Measurements from ENCODE around the gene STRA8. TPM values are rescaled to one million over a fixed set of nuclear protein-coding genes. Genes with fewer than 3 reads are reported as not detected.
"Not testable (repeated sequence)": the region's sequence is repeated elsewhere in the genome, so short reads cannot be mapped to it uniquely, and the experiment has no call there.

Gene STRA8
- total and polyA plus RNA-seq, 4 donors = not detected

DNA sequence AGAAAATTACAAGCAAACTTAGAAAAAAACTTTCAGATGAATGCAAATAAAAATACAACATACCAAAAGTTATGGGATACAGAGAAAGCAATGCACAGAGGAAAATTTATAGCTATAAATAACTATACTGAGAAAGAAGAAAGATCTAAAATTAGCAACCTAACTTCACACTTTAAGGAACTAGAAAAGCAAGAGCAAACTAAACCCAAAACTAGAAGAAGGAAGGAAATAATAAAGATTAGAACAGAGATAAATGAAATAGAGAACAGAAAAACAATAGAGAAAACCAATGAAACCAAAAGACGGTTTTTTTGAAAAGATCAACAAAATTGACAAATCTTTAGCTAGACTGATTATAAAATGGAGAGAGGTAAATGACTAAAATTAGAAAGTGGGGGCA, 9.6 kb upstream of the STRA8 start:
- TF ChIP-seq, protein P1, sequence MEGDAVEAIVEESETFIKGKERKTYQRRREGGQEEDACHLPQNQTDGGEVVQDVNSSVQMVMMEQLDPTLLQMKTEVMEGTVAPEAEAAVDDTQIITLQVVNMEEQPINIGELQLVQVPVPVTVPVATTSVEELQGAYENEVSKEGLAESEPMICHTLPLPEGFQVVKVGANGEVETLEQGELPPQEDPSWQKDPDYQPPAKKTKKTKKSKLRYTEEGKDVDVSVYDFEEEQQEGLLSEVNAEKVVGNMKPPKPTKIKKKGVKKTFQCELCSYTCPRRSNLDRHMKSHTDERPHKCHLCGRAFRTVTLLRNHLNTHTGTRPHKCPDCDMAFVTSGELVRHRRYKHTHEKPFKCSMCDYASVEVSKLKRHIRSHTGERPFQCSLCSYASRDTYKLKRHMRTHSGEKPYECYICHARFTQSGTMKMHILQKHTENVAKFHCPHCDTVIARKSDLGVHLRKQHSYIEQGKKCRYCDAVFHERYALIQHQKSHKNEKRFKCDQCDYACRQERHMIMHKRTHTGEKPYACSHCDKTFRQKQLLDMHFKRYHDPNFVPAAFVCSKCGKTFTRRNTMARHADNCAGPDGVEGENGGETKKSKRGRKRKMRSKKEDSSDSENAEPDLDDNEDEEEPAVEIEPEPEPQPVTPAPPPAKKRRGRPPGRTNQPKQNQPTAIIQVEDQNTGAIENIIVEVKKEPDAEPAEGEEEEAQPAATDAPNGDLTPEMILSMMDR (IDR thresholded peaks at IDR 0.05; ENCODE audit: control extremely low read depth, extremely low read depth) = no peak
- Histone ChIP-seq H3K27me3 (ENCODE audit: control insufficient read depth in 3 of 3, insufficient read depth in 3 of 3, low read length in 2 of 3) (no peaks in the 10 kb centered on the region), H3K4me3 (no peak overlapping the region), H3K36me3 (ENCODE audit: control insufficient read depth in 4 of 4, insufficient read depth in 4 of 4, low read length in 4 of 4) (no peaks in the 10 kb centered on the region), H3K9ac (ENCODE audit: insufficient read depth in 1 of 2, low read length in 2 of 2) (no peak overlapping the region), H3K27ac (ENCODE audit: low read depth in 1 of 2, low read length in 1 of 2) (no peak overlapping the region), H3K4me1 (ENCODE audit: control insufficient read depth in 5 of 5, insufficient read depth in 5 of 5, low read length in 5 of 5) (no peaks in the 10 kb centered on the region), H3K9me3 (ENCODE audit: control insufficient read depth in 4 of 4, insufficient read depth in 3 of 4, low read length in 3 of 4) (no peaks in the 10 kb centered on the region)
- DNase-seq = no peak
- ATAC-seq (ENCODE audit: insufficient read depth, low FRiP score) = no peak
- WGBS, 2 donors = 31 to 32% methylated on average over 1 of the region's 1 CpG

DNA sequence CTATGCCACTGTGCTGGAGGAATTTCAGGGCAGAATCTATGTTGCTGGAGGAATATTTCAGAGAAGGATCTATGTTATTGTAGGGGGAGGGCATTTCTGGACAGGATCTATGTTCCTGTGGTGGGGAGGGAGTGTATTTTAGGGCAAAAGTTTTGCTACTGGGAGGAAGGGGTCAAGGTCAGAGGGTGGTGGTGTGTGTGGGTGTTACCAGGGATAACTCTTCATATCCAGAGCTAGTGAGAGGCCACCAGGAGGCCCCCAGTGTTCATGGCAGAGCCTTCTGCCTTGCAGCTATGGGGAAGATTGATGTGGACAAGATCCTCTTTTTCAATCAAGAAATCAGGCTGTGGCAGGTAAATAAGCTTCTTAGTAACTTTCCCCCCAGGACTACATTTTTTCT, 2.0 kb upstream of the STRA8 start:
- ATAC-seq (ENCODE audit: insufficient read depth, low FRiP score) (no peak), DNase-seq (no peak)
- Histone ChIP-seq H3K9ac (ENCODE audit: insufficient read depth in 1 of 2, low read length in 2 of 2) (no peak overlapping the region), H3K4me1 (ENCODE audit: control insufficient read depth in 5 of 5, insufficient read depth in 5 of 5, low read length in 5 of 5) (no peaks in the 10 kb centered on the region), H3K27me3 (ENCODE audit: control insufficient read depth in 3 of 3, insufficient read depth in 3 of 3, low read length in 2 of 3) (no peaks in the 10 kb centered on the region), H3K27ac (ENCODE audit: low read depth in 1 of 2, low read length in 1 of 2) (no peak overlapping the region), H3K9me3 (ENCODE audit: control insufficient read depth in 4 of 4, insufficient read depth in 3 of 4, low read length in 3 of 4) (no peaks in the 10 kb centered on the region), H3K36me3 (ENCODE audit: control insufficient read depth in 4 of 4, insufficient read depth in 4 of 4, low read length in 4 of 4) (no peaks in the 10 kb centered on the region), H3K4me3 (no peak overlapping the region)
- TF ChIP-seq, protein P1 (IDR thresholded peaks at IDR 0.05; ENCODE audit: control extremely low read depth, extremely low read depth) = no peak

DNA sequence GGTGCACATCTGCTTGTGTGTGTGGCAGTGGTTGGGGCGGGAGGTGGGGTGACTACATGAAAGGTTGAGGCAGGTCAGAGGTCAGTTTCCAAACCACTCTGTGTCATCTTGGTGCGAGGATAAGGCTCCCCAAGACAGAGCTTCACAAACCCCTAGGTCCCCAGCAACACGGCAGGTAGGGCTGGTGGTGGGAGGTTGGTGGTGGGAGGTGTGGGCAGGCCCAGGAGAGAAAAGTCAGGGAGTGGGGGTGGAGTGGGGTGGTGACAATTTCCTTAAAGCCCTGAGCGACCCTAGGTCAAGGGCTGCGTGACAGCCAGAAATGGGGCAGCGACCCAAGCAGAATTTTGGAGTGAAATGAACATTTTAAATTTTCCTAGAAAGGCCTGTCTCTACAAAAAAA, 1.6 kb upstream of the STRA8 start:
- no peaks in the 10 kb centered on the region for H3K36me3 ChIP-seq (ENCODE audit: control insufficient read depth in 4 of 4, insufficient read depth in 4 of 4, low read length in 4 of 4)
- DNase-seq (no peak), ATAC-seq (ENCODE audit: insufficient read depth, low FRiP score) (no peak)
- no peaks in the 10 kb centered on the region for H3K4me1 ChIP-seq (ENCODE audit: control insufficient read depth in 5 of 5, insufficient read depth in 5 of 5, low read length in 5 of 5)
- WGBS, 2 donors = 95% methylated on average over 6 of the region's 6 CpGs
- no peaks in the 10 kb centered on the region for H3K9me3 ChIP-seq (ENCODE audit: control insufficient read depth in 4 of 4, insufficient read depth in 3 of 4, low read length in 3 of 4)
- H3K27me3 ChIP-seq (ENCODE audit: control insufficient read depth in 3 of 3, insufficient read depth in 3 of 3, low read length in 2 of 3) = no peaks in the 10 kb centered on the region
- no peak overlapping the region for H3K4me3 ChIP-seq
- H3K27ac ChIP-seq (ENCODE audit: low read depth in 1 of 2, low read length in 1 of 2) = no peak overlapping the region
- no peak overlapping the region for H3K9ac ChIP-seq (ENCODE audit: insufficient read depth in 1 of 2, low read length in 2 of 2)
- TF ChIP-seq, protein P1 (IDR thresholded peaks at IDR 0.05; ENCODE audit: control extremely low read depth, extremely low read depth) = no peak

DNA sequence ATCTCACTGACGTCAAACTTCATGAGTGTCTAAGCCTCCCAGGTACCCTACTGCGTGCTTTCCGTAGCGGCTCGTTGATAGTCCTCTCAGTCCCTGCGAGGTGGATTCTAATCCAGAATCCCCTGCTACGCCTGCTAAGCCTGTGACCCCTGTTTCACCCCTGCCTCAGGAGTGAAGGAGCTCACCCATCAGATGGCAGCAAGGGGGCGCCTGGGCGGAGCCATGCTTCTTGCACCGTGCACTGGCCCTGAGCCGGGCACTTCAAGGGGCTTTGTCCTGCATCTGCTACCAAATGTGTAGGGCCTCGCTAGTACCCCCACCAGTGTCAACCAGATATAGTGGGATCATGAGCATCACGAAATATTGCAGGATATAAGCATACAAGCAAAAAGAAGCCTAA, 918 bp upstream of the STRA8 start:
- TF ChIP-seq, protein P1 (IDR thresholded peaks at IDR 0.05; ENCODE audit: control extremely low read depth, extremely low read depth) = no peak
- 90 to 91% methylated on average over 13 of the region's 13 CpGs for WGBS, 2 donors
- H3K4me1 ChIP-seq (ENCODE audit: control insufficient read depth in 5 of 5, insufficient read depth in 5 of 5, low read length in 5 of 5) = no peaks in the 10 kb centered on the region
- no peaks in the 10 kb centered on the region for H3K36me3 ChIP-seq (ENCODE audit: control insufficient read depth in 4 of 4, insufficient read depth in 4 of 4, low read length in 4 of 4)
- H3K9ac ChIP-seq (ENCODE audit: insufficient read depth in 1 of 2, low read length in 2 of 2) = no peak overlapping the region
- H3K27me3 ChIP-seq (ENCODE audit: control insufficient read depth in 3 of 3, insufficient read depth in 3 of 3, low read length in 2 of 3) = no peaks in the 10 kb centered on the region
- no peaks in the 10 kb centered on the region for H3K9me3 ChIP-seq (ENCODE audit: control insufficient read depth in 4 of 4, insufficient read depth in 3 of 4, low read length in 3 of 4)
- no peak for ATAC-seq (ENCODE audit: insufficient read depth, low FRiP score)
- DNase-seq = no peak
- H3K27ac ChIP-seq (ENCODE audit: low read depth in 1 of 2, low read length in 1 of 2) = no peak overlapping the region
- no peak overlapping the region for H3K4me3 ChIP-seq

DNA sequence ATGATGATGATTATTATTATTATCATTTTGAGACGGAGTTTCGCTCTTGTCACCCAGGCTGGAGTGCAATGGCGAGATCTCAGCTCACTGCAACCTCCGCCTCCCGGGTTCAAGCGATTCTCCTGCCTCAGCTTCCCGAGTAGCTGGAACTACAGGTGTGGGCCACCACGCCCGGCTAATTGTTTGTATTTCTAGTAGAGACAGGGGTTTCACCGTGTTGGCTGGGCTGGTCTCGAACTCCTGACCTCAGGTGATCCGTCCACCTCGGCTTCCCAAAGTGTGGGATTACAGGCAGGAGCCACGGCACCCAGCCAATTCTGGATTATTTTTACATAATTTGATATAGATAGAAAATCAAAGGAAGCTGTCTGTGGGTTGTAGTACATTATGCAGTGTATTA, 457 bp downstream of the STRA8 start:
- H3K4me3 ChIP-seq; H3K9ac ChIP-seq (ENCODE audit: insufficient read depth in 1 of 2, low read length in 2 of 2); ATAC-seq (ENCODE audit: insufficient read depth, low FRiP score); H3K9me3 ChIP-seq (ENCODE audit: control insufficient read depth in 4 of 4, insufficient read depth in 3 of 4, low read length in 3 of 4); H3K4me1 ChIP-seq (ENCODE audit: control insufficient read depth in 5 of 5, insufficient read depth in 5 of 5, low read length in 5 of 5); H3K36me3 ChIP-seq (ENCODE audit: control insufficient read depth in 4 of 4, insufficient read depth in 4 of 4, low read length in 4 of 4); H3K27me3 ChIP-seq (ENCODE audit: control insufficient read depth in 3 of 3, insufficient read depth in 3 of 3, low read length in 2 of 3); H3K27ac ChIP-seq (ENCODE audit: low read depth in 1 of 2, low read length in 1 of 2); DNase-seq: not testable (repeated sequence)
- 93 to 94% methylated on average over 14 of the region's 14 CpGs for WGBS, 2 donors

Measured in lung (tissue), 12 donors.